ENCODE measurements around the gene AP2A1. TPM values are rescaled to one million over a fixed set of nuclear protein-coding genes. Genes with fewer than 3 reads are reported as not detected.

The AP2A1 gene
- total RNA-seq, 1 donor from 2014 or later: 65.5 TPM

- Histone ChIP-seq H3K27me3 (ENCODE audit: low read depth) (no peaks in the 10 kb centered on the region), H3K9me3 (replicated peaks) (peaks cover 5% of the 10 kb centered on the region), H3K27ac (replicated peaks) (no peak overlapping the region), H3K36me3 (no peaks in the 10 kb centered on the region), H3K4me1 (peaks cover 13% of the 10 kb centered on the region), H3K4me3 (no peak overlapping the region)
- TF ChIP-seq CTCF (IDR thresholded peaks at IDR 0.05; ENCODE audit: borderline replicate concordance): no peak
- no peak for DNase-seq
- intact Hi-C loops (cut with micrococcal nuclease): no loop called here
Observed at GRCh38 chr19:49846408-49846807, 79.6 kb downstream of the AP2A1 start.

DNA sequence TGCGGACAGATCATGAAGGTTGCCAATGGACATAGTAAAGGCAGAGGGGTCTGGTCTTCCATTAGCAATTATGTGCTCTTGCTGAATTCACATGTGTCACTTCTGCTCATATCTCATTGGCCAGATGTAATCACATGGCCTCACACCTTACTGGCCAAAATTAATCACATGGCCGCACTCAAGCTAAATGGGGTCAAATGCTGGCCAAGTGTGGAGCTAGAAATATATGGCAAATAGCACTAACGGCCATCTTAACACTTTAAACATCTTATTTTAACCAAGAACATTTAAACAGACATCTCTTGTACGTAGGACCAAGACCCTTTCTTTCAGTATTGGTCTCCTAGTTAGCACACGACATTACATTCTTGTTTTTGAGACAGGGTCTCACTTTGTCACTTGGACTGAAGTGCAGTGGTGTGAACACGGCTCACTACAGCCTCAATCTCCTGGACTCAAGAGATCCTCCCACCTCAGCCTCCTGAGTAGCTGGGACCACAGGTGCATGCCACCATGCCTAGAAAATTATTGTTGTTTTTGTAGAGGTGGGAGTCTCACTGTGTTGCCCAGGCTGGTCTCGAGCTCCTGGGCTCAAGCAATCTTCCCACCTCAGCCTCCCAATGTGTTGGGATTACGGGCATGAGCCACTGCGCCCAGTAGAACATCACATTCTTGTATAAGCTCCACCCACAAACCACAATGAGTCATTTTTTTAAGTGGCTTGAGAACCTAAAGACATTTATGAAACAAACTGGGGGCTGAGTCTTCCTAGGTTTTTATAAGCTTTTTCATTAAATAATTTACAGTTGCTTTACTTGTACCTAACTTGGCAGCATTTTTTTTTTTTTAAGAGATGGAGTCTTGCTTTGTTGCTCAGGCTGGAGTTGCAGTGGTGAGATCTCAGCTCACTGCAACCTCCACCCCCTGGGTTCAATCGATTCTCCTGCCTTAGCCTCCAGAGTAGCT, 81.2 kb downstream of the AP2A1 start:
- DNase-seq: no peak
- H3K9me3 ChIP-seq (replicated peaks): peaks cover 5% of the 10 kb centered on the region
- no peaks in the 10 kb centered on the region for H3K36me3 ChIP-seq
- H3K4me1 ChIP-seq: peaks cover 27% of the 10 kb centered on the region
- H3K4me3 ChIP-seq: no peak overlapping the region
- no peak overlapping the region for H3K27ac ChIP-seq (replicated peaks)
- no peak for TF ChIP-seq CTCF (IDR thresholded peaks at IDR 0.05; ENCODE audit: borderline replicate concordance)
- intact Hi-C loops (cut with micrococcal nuclease): no loop called here
- no peaks in the 10 kb centered on the region for H3K27me3 ChIP-seq (ENCODE audit: low read depth)

DNA sequence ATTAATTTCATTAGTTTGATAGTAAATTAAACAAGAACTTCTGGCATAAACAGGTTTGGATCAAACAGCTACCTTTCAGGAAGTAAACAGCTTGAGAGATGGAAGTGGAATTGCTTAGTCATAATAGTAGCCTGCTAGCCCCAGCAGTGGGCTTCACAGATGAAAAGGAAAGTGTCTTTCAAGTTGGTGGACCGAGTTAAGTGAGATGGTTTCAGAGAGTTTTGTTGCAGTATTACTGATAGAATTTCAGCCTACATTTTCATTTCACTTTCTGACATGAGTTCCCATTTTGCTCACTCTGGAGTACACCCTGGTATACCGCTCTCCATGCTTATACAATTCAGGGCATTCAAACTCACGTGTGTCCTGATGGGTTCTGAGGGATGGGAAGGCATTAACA, 82.1 kb downstream of the AP2A1 start:
- H3K27ac ChIP-seq (replicated peaks): no peak overlapping the region

DNA sequence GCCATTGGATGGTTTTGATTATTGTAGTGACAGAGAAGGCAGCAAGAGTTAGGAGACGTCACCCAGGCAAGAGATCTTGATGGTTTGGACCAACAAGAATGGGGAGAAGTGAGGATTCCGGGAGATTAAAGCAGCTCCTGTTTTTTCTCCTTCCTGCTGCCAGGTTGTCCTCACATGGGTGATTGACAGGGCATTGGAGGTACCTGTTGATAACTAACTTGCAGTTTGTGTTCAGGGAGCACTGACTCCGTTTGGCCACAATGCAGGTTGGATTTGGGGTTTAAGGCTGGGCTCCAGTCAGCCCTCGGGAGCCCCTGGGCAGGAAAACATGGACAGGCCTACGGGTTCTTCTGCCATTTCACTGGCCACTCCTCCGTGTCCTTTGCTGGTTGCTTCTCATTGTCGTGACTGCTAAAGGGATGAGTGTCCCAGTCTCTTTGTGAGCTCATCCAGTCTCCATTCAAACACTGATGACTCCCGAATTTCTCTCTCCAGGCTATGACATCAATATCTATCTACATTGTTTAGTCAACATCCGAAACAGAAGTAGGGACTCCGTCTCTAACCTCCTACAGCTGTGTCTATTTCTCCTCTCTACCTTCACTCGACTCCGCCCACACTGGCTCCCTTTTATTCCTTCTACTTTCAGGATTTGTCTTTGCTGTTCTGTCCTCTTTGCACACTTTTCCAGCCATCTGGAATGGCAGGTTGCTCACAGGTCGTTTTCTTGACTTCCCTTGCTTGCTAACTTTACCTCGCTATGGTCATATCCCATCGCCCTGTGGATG, 82.8 kb downstream of the AP2A1 start:
- Histone ChIP-seq H3K4me1 (peaks cover 38% of the 10 kb centered on the region), H3K27ac (replicated peaks) (peak overlapping the region; percentile 99), H3K4me3 (peak overlapping the region; percentile 85), H3K9me3 (replicated peaks) (peaks cover 5% of the 10 kb centered on the region), H3K36me3 (peaks cover 5% of the 10 kb centered on the region), H3K27me3 (ENCODE audit: low read depth) (no peaks in the 10 kb centered on the region)
- intact Hi-C loops (cut with micrococcal nuclease): no loop called here
- no peak for TF ChIP-seq CTCF (IDR thresholded peaks at IDR 0.05; ENCODE audit: borderline replicate concordance)
- DNase-seq: no peak

More for the DNA sequence above, 82.1 kb downstream of the AP2A1 start:
- no peaks in the 10 kb centered on the region for H3K27me3 ChIP-seq (ENCODE audit: low read depth)
- DNase-seq: no peak
- intact Hi-C loops (cut with micrococcal nuclease): no loop called here
- peaks cover 36% of the 10 kb centered on the region for H3K4me1 ChIP-seq
- H3K36me3 ChIP-seq: no peaks in the 10 kb centered on the region
- no peak overlapping the region for H3K4me3 ChIP-seq
- peaks cover 5% of the 10 kb centered on the region for H3K9me3 ChIP-seq (replicated peaks)
- TF ChIP-seq CTCF (IDR thresholded peaks at IDR 0.05; ENCODE audit: borderline replicate concordance): no peak

- peaks cover 10% of the 10 kb centered on the region for H3K36me3 ChIP-seq
- DNase-seq: no peak
- peak overlapping the region; percentile 99 for H3K27ac ChIP-seq (replicated peaks)
- intact Hi-C loops (cut with micrococcal nuclease): no loop called here
- H3K4me3 ChIP-seq: peak overlapping the region; percentile 85
- H3K9me3 ChIP-seq (replicated peaks): peaks cover 5% of the 10 kb centered on the region
- no peaks in the 10 kb centered on the region for H3K27me3 ChIP-seq (ENCODE audit: low read depth)
- H3K4me1 ChIP-seq: peaks cover 39% of the 10 kb centered on the region
- no peak for TF ChIP-seq CTCF (IDR thresholded peaks at IDR 0.05; ENCODE audit: borderline replicate concordance)
Observed at GRCh38 chr19:49850221-49850486, 83.4 kb downstream of the AP2A1 start.

Measured in left ventricle myocardium inferior (tissue), 1 donor.